CD4-positive, alpha-beta T cell treated with Interleukin-4 for 1 hour (primary cell): Measurements from ENCODE around the gene PLK2.
A peak's percentile ranks its signal among the peaks of the same experiment; 100 is the strongest.

ENCODE experiments used
- DNase-seq, 2 donors: peaks; one replicate each; pipeline ENCODE4 v3.0.0-alpha.2; 2020 to 2022

PLK2 gene

DNA sequence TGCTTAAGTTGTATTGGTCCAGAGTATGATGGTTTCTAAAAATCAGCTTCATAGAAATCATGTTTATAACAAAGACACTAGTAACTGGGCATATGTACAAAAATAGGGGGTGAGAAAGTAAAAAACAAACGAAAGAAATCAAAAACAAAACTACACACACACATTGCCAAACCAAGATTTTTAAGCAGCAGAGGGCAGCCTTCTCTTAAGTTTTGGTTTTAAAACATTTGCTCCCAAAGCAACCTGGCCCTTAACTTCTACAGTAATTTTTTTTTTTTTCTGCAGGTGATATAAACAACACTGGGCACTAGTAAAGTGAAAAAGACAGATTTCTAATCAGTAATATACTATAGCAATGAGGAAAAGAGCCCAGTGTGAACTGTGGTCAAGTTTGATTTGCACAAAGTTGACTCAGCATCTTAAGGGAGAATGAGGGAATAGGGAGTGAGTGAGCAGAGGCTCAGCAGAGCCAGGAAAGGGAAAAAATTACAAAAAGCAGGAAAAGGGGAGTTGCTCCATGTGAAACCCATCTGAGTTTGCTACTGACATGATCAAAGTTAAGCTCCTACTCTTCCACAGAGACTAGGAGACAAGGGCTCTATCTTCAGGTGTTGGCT is 18.0 kb upstream of the PLK2 start:
- no peak for DNase-seq

DNA sequence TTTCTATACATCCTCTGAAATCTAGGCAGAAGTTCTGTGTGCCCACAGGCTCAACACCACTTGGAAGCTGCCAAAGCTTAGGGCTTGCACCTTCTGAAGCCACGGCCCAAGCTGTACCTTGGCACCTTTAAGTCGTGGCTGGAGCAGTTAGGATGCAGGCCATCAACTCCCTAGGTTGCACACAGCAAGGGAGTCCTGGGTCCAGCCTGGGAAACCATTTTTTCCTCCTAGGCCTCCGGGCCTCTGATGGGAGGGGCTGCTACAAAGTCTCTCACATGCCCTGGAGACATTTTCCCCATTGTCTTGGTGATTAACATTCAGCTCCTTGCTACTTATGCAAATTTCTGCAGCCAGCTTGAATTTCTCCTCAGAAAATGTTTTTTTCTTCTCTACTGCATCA is 15.5 kb upstream of the PLK2 start:
- no peak for DNase-seq

DNA sequence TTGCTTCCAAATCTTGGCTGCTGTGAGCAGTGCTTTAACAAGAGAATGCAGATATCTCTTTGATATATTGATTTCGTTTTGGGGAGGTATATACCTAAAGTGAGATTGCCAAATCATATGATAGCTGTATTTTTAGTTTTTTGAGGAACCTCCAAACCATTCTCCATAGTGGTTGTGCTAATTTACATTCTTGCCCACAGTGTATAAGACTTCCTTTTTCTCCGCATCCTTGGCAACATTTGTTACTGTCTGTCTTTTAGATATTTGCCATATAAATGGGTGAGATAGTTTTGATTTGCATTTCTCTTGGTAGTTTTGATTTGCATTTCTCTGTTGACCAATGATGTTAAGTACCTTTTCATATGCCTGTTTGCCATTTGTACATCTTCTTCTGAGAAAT is 10.0 kb upstream of the PLK2 start:
- DNase-seq, result no peak

DNA sequence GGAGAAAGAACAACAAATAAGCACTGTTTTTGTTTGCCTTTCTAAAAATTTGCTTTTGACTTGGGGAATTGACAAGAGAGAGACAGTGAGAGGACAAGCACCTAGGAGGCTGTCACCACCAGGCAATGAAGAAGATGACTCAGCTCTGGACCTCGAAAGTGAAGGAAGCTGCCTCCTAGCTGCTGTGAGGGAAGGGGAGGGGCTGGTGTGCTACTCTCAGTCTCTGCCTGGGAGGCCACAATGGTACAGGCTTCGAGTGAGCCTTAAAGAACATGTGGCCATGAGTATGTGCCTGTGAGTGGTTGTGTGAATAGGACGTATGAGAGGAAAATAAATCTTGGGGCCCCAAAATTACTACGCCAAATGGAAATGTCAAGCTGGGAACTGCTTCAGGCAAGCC is 7.1 kb upstream of the PLK2 start:
- peak in 1 of 2 donors; percentile 38 for DNase-seq

DNA sequence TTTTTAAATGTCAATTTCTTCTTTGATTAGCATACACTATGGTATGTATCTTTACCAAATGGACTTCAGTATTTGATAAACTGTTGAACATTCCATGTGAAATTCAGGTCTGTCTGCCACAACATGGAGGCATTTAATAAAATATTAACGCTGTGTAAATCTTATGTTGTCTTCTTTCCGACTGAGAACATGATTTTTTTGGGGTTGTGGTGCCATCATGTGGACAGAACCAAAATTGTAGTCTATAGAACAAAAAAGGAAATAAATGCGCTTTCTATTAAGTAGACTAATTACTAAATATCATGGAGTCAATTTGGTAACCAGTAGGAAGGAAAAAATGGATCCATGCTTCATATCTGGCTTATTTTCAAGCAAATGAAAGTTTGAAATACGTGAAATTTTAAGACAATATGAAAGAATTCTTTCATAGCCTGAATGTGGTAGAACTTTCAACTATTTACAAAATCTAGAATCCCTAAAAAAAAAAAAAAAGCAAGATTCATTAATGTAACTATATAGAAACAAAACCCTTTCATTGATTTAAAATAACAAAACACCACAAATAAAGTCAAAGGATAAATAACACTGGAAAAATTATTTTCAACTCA is 2.8 kb upstream of the PLK2 start:
- DNase-seq, result peak; percentile 46 to 75

DNA sequence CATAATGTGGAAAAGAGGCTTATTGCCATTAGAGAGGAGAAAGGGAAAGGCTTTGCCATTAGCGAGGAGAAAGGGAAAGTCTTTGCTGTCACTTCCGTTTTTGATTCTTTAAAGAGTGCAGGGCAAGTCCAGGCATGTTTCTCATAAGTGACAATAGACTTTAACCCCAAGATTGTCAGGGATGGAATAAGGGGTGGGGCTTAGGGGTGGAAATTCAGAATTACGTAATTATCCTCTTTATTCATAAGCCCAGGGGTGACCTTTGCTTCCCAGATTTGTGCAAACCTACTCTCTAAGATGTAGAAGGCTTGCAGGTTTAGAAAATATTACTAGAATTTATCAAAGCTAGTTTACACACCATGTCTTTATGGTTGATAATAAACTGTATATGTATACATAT is 2.3 kb upstream of the PLK2 start:
- DNase-seq, result no peak

DNA sequence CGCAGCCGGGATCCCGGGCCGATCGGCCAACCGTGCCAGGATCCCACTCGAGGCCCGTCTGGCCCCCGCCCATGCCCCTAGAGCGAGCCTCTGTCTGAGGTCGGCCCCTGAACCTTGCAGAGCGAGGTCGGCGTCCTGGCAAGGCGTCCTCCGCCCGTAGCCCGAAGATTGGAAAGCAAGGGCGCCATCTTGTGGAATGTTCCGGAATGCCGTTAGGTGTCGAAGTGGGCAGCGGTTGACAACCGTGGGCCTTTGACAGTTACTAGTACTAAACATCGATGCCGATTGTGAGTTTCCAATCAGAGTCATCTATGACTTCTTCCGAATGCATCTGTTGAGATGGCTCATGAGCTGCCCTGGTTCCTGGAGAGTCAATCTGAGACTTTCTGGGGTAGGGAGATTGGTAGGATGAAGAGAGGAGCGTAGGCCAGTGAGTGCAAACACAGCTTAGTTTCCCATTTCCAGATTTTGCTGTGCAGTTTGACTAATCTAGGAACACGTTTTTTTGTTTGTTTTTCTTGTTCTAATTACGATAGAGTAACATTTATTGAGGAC is 923 bp upstream of the PLK2 start:
- DNase-seq, result peak; percentile 89 to 91

DNA sequence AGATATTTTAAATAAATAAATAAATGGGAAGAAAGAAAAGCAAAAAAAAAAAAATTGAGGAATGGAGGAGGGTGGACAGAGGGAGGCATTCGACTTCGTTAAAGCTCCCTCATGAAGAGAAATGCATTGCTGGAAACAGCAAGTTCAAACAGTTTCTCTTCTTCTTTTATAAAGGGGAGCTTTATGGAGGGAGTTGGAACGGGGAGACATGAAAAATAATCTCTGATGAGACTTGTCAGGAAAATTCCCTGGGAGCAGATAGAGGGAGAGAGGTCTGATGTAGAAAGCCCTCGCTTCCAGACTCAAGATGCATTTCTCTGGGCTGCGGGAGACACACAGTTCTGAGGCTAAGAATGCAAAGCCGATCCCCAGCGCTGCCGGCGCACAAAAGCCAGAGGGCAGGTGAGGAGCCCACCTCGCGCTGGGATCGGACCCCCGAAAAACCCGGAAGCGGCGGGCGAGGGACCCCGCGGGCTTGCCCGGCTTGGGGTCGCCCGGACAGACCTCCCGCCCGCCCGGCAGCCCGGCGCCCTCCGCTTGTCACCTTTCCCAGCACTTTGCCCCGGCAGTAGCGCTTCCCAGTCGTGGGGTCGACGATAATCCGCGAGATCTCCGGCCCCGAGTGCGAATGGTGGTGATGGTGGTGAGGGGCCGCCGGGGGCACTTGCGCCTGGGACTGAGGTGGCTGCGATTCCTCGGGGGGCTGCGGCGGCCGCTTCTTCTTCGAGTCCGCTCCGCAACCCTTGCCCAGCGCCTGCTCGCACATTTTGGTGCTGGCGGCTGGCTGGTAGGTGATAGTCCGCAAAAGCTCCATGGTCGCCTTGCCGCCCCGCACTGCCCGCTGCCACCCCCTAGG is 512 bp downstream of the PLK2 start:
- peak in 1 of 2 donors; percentile 20 for DNase-seq

DNA sequence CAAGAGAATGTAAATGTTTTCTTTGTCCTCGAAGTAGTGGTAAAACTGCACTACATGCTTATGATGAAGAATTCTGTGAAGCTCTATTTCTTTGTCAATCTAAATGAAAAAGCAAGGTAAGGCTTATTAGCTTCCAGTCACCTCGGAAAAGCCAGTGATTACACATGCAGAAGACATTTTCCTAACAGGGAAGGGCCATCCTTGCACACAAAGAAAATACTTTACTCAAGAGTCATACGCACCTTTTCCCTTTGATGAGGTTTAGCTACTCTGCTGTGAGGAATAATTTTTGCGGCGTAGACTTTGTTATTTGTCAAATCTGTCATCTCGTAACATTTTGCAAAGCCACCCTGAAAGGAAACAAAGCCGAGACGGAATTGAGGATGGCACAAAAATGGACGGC is 1.1 kb downstream of the PLK2 start:
- no peak for DNase-seq

DNA sequence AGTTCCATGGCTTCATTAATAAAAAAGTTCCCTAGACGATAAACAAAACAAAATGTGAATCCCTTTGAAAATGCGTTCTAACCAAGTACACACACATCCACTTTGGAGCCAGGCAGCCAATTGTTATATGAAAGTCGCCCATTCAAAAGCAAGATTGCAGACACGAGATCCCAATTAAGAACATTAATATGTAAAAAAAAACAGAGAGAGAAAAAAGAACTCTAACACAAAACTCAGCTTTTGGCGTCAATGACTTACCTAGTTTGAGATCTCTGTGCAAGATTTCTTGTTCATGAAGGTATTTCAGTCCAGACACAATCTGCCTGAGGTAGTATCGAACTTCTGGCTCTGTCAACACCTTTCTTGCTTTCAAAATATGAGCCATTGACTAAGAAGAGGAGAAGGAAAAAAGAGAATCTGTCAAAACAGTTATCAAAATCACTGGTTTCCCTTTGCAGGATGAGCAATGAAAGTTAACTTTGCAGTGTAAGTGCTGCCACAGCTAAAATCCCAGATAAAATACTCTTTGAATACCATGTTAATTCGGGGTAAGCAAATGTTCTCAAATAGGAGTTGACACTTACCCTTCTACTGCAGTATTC is 1.6 kb downstream of the PLK2 start:
- DNase-seq, result no peak

DNA sequence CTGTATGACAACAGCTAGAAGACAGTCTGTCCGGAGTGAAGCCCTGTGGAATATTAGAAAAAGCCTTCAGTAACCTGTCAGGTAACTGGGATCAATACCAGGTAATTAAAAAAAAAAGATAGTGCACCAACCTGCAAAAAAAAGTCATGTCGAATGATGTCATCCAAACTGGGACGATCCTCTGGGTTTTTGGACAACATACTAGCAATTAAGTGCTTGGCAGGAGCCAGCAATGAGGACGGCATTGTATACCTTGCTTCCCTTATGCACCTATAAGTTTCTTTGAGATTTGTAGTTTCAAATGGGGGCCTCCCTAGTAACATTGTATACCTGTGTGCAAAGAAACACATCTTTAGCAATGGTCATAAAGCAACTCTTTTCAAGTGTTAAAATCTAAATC is 2.8 kb downstream of the PLK2 start:
- no peak for DNase-seq

DNA sequence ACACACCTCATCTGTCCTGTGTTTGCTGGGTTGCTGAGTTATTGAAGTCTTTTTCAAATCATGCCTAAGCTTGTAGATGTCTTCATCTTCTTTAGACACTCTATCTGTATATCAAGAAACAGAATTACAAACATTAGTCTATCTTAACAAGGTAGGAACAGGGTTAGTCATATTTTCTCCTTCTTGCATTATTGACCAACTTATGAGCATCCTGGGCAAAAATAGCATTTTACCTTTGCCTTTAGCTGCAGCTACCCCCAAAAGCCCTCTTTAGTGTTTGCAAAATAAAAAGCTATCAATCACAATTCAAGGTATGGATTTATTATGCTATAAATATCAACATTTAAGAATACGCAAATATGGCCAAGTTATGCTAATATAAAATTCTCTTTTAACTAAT is 3.4 kb downstream of the PLK2 start:
- no peak for DNase-seq

DNA sequence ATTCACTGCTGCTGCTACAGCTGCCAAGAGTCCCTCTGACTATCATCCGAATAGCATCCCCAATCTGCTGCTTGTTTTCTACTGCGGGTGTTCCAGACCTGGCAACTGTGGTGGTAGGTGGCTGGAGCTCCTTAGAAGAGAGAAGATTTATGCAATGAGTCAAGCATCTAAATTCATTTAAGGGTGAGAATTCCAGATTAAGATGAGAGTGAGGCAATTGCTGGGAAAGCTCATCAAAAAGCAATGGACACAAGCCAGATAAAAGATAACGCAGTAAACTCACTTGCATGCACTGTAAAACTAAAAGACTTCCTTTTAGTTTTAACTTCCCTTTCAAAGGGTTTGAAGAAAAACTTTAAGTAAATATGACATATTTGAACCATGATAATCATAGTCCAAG is 3.9 kb downstream of the PLK2 start:
- DNase-seq, result no peak

DNA sequence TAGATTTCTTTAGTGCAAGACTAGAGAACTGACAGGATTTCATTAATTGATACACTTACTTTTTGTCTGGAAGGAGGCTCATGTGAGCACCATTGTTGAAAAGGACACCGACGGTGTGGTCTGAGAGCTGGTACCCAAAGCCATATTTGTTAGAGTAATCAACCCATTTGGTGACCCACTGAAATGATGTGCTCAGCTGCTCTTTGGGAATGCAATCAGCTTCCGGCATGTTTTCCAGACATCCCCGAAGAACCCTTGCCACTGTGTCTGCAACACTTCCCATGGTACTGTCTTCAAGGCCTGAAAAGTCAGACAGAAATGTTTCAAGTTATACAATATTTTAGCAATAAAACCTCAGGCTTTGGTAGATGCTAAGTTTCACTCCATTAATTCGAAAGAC is 4.4 kb downstream of the PLK2 start:
- DNase-seq, result no peak

DNA sequence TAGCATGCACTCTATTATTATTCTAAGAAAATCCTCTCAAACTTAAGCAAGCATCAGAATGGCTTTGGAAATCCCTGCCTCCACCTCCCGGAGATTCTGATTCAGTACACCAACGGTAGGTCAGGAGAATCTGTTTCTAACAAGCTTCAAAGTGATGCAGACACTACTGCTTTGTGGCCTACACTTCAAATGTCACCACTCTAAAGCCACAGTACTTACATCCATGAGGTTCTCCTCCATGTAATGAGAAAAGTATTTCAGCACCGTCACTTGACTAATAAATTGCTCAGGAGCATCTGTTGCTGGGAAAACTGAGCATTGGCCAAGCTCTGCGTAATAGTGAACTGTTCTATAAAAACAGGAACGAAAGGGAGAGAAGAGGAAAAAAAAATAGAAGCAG is 4.8 kb downstream of the PLK2 start:
- DNase-seq, result no peak

DNA sequence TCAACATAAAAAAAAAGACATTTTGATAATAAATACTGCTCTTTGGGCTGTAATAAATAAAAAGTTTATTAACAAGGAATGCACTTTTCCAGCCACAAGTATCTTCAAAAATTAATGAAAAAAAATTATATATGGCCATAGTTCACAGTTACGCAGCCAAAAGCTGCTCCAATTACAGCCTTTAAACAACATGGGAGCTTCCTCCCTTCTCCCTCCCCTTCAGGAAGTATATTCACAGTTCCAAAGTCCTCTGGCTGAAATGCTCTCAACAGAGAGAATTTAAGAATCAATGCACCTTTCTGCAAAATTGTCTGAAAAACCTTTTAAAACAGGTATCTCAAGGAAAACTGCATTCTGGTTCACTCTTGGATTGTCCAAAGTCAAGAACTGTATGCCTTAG is 5.9 kb downstream of the PLK2 start:
- no peak for DNase-seq

DNA sequence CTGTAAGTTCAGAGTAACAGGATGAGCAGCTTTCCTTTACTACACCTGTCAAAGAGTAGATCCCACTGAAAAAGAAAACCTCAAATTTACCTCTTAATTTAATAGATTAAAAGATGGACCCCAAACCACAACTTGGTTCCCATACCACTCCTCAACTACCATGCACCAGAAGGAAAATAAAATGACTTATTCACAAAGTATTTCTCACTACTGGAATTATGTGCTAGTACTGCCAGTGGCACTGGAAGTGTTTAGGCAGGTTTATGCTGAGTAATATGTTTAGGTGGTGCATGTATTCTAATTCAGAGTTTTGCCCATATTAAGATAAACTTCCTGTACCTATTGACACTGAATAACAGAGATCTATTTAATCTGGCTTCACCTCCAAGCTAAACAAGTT is 6.6 kb downstream of the PLK2 start:
- DNase-seq, result no peak

DNA sequence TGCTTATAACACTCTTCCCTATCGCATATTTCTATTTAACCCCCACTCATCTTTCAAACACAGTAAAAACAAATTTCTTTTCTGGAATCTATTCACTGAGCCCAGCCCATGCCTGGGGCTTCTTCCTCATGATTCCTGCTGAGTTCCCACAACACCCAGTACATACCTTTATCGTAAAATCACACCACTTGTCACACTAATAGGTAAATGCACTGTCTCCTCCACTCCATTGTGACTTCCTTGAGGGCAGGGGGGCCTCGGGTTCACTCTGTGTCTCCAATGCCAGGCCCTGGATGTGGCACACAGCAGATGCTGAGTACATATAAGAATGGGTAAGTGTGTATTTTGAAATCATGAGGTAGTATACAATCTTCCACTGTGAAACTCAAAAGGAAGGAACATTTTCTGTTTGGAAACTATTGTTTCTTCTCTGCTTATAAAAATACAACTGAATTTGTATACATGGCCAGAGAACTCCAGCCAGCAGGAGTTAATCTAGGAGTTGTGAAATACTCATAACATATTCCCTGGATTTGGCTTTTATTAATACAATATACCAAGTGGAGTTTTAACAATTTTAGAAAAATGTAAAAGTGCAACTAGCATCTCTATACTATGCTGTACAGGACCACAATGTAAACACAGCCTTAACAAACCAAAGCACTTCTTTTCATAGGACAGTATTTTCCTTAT is 7.2 kb downstream of the PLK2 start:
- DNase-seq, result no peak

DNA sequence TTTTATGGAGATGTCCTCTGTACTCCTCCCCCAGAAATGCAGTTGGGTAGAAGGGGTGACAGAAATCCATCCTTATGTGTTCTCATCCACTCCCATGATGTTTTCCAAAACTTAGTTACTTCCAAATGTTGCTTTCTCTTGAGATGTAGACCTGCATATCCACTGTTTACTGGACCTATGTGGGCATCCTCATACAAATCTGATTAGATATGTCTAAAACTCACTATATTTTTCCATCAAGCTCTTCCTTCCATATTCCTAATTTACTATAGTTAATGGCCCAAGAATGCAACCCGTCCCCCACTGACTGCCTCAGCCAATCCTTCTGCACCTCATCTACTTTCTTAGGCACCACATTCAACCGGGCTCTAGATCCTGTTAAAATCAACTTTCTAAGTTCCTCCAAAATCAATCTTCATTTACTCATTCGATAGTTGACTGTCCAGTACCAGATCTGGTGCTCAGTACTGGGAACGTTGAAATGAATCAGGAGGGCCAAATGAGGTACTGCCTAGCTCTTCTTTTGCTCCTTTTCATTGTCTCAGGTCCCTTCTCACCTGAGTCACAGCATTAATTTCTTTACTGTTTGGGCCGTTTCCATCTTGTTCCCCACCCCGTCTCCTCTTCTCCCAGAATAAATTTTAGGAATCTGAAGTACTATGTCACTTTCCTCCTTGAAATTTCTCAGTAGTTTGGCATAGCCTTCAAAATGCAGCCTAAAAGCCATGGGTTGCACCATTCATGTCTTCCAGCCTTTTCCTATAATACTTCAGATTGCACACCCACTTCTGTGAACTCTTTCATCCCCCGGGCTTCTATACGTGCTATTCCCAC is 7.9 kb downstream of the PLK2 start:
- no peak for DNase-seq

DNA sequence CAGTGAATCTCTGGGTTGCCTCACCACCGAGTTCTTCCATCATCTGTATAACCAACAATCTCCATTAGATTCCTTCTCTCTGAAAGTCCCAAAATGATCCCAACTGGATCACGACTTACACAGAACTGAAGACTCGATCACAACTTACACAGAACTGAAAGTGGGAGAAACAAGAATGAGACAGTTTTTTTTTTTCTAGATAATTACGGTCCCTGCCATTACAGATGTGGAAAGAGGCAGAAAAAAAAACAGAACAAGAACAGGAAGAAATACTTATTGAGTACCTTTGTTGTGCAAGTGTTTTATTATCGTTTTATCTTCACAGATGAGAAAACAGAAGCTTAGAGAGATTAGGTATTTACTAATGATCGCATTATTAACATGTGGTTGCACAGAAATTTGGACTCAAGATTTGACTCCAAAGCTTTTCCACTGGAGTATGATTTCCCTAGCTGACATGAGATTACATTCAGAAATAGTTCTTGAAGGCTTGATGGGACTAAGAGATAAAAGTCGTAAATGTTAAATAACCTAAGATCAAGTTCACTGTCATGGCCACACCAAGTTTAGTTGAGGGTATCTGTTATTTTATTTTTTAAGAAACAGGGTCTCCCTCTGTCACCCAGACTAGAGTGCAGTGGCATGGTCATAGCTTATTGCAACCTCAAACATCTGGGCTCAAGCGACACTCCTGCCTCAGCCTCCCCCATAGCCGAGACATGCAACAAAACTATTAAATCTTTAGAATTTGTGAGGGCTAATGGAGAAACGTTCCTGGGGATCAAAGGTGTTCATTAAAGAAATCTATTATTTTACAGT is 8.9 kb downstream of the PLK2 start:
- no peak for DNase-seq

DNA sequence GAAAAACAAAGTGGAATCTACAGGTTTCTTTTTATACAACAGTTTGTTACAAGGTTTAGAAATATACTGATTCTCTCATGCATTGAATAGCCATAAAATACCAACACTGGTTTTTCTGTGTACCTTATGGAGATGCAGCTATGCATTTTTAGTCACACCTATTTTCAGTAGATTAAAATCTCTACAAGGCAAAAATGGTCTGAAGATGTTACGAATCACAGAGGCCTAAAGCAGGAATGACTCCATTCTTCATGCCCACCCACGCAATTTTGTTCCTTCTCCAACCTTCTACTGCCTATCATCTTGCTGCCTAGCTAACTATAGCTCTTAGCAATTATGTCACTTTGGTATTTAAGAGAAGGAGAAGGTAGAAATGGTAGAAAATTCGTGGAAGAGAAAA is 9.9 kb downstream of the PLK2 start:
- no peak for DNase-seq
